Transverse colon (tissue), 4 donors: ENCODE results near the gene PPP3CA.

Experiments
- EP300 ChIP-seq: sonication (generic); formaldehyde crosslinking; IDR thresholded peaks from one replicate; pipeline ENCODE4 v1.6.1; 2017; ENCODE audit warnings: antibody characterized with exemption, low read depth
- POLR2A ChIP-seq: fragments of 450-650 bp; IDR thresholded peaks from one replicate; pipeline ENCODE4 v1.6.1; 2016; ENCODE audit warnings: antibody characterized with exemption, mild to moderate bottlenecking, moderate library complexity
- POLR2AphosphoS5 ChIP-seq, 3 donors: sonication (generic); formaldehyde crosslinking; IDR thresholded peaks; one replicate each; pipeline ENCODE4 v1.6.1; 2016; ENCODE audit warnings: antibody characterized with exemption in 3 of 3
- TF ChIP-seq, protein P1 (sequence below), 5 experiments: fragments of 200-600 bp in 3 of 5; fragments of 450-650 bp in 2 of 5; sonication (generic) in 3 of 5; IDR thresholded peaks; 1 replicate in 2 of 5; 2 replicates in 3 of 5; pipeline ENCODE4 v1.5.1; 2016 to 2017; ENCODE audit warnings: antibody characterized with exemption in 5 of 5, inconsistent platforms in 3 of 5, mild to moderate bottlenecking in 2 of 5, moderate library complexity in 1 of 5

DNA sequence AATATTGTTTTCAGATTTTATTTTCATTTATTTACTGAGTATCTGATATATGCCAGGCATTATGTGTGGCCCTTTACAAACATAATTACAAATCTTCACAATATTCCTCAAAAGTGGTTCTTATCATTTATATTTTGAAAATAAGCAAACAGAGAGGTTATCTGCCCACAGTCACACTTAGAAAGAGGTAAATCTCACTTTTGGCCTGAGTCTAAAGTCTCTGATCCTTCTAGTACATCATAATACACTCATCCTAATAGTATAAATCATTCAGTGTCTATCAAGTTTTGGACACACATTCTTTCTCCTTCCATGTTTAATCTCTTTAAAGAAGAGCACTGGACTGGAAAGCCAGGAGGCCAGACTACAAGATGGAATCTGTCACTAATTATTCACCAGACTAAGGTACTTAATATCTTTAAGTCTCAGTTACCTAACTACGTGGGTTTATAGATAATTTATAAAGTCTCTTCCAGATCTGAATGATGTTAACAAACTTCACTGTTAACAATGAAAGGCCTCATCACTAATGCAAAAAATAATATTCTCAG, 281.3 kb downstream of the PPP3CA start:
- TF ChIP-seq, protein P1, sequence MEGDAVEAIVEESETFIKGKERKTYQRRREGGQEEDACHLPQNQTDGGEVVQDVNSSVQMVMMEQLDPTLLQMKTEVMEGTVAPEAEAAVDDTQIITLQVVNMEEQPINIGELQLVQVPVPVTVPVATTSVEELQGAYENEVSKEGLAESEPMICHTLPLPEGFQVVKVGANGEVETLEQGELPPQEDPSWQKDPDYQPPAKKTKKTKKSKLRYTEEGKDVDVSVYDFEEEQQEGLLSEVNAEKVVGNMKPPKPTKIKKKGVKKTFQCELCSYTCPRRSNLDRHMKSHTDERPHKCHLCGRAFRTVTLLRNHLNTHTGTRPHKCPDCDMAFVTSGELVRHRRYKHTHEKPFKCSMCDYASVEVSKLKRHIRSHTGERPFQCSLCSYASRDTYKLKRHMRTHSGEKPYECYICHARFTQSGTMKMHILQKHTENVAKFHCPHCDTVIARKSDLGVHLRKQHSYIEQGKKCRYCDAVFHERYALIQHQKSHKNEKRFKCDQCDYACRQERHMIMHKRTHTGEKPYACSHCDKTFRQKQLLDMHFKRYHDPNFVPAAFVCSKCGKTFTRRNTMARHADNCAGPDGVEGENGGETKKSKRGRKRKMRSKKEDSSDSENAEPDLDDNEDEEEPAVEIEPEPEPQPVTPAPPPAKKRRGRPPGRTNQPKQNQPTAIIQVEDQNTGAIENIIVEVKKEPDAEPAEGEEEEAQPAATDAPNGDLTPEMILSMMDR (IDR thresholded peaks at IDR 0.05) = no peak
- TF ChIP-seq POLR2A (no peak), POLR2AphosphoS5 (IDR thresholded peaks at IDR 0.05) (no peak), EP300 (no peak)
